CD4-positive, alpha-beta T cell (primary cell): Measurements from ENCODE around the gene CAD. TPM values are rescaled to one million over a fixed set of nuclear protein-coding genes. Genes with fewer than 3 reads are reported as not detected.
"Not testable (repeated sequence)": the region's sequence is repeated elsewhere in the genome, so short reads cannot be mapped to it uniquely, and the experiment has no call there.

ENCODE experiments used
- ATAC-seq: fragments of 200-7000 bp; cut with Tn5 transposase; one replicate; pipeline ENCODE4 v1.10.0; 2022; ENCODE audit warnings: mild to moderate bottlenecking; ENCODE audit not compliant: poor library complexity
- CTCF ChIA-PET: fragments of 350-600 bp; sonication (Branson Sonifier 250); formaldehyde crosslinking; loops from one replicate; lab custom pipeline; 2021; ENCODE audit warnings: antibody characterized with exemption, inconsistent platforms; lab: Charles Lee
- POLR2A ChIA-PET: fragments of 350-600 bp; sonication (Branson Sonifier 250); formaldehyde crosslinking; loops from one replicate; lab custom pipeline; 2021; ENCODE audit warnings: antibody characterized with exemption, inconsistent platforms; lab: Charles Lee
- DNase-seq, 14 experiments: peaks; one replicate each; pipeline ENCODE4 v3.0.0-alpha.2; 2013 to 2020; ENCODE audit warnings: mixed read lengths in 2 of 14
- H3K27ac ChIP-seq, 2 donors: one replicate each; pipeline versions ENCODE4 v1.5.1 to v1.7.0; 2013; ENCODE audit warnings: low read length in 2 of 2, low read depth in 1 of 2, mild to moderate bottlenecking in 1 of 2
- H3K27me3 ChIP-seq, 2 experiments: 1 replicate in 1 of 2; 2 replicates in 1 of 2; pipeline versions ENCODE4 v1.6.1 to v1.7.0; 2013; ENCODE audit warnings: low read length in 2 of 2, control low read depth in 1 of 2, mild to moderate bottlenecking in 1 of 2, moderate library complexity in 1 of 2; ENCODE audit not compliant: insufficient read depth in 2 of 2, control insufficient read depth in 1 of 2
- H3K36me3 ChIP-seq: one replicate; pipeline ENCODE4 v1.6.1; 2013; ENCODE audit warnings: low read length, control low read depth; ENCODE audit not compliant: insufficient read depth
- H3K4me1 ChIP-seq: one replicate; pipeline ENCODE4 v1.6.1; 2013; ENCODE audit warnings: low read length, control low read depth; ENCODE audit not compliant: insufficient read depth
- H3K4me3 ChIP-seq: one replicate; pipeline ENCODE4 v1.5.1; 2013; ENCODE audit warnings: mild to moderate bottlenecking, low read length, moderate library complexity
- H3K9me3 ChIP-seq, 2 experiments: 1 replicate in 1 of 2; 2 replicates in 1 of 2; pipeline versions ENCODE4 v1.6.1 to v1.7.0; 2013; ENCODE audit warnings: low read length in 2 of 2, mild to moderate bottlenecking in 2 of 2, control low read depth in 1 of 2, moderate library complexity in 1 of 2; ENCODE audit not compliant: control insufficient read depth in 1 of 2, insufficient read depth in 1 of 2
- H3K27ac Mint-ChIP-seq: one replicate; pipeline ENCODE4 v1.8.0; 2020; ENCODE audit warnings: mixed read lengths
- H3K27me3 Mint-ChIP-seq: one replicate; pipeline ENCODE4 v1.8.0; 2021; ENCODE audit warnings: mixed read lengths
- H3K36me3 Mint-ChIP-seq: one replicate; pipeline ENCODE4 v1.8.0; 2021; ENCODE audit warnings: low read depth, mixed read lengths
- H3K4me1 Mint-ChIP-seq: one replicate; pipeline ENCODE4 v1.8.0; 2021; ENCODE audit warnings: low read depth, mixed read lengths
- H3K4me3 Mint-ChIP-seq: one replicate; pipeline ENCODE4 v1.8.0; 2020; ENCODE audit warnings: mild to moderate bottlenecking, mixed read lengths
- H3K9me3 Mint-ChIP-seq: one replicate; pipeline ENCODE4 v1.8.0; 2020; ENCODE audit warnings: mixed read lengths
- CTCF ChIP-seq: fragments of 200-600 bp; IDR thresholded peaks from one replicate; pipeline ENCODE4 v1.8.0; 2022; ENCODE audit warnings: antibody characterized with exemption, mild to moderate bottlenecking
- intact Hi-C, 2 experiments: fragments of 100-400 bp; cut with DNase I in 1 of 2; cut with micrococcal nuclease in 1 of 2; formaldehyde crosslinking; loops; one replicate each; pipeline versions ENCODE4 v1.15.1 to v1.9.0; 2023 to 2025; cut with DNase I, micrococcal nuclease
- total RNA-seq, 174 experiments: library from RNA in 2 of 174; stranded (reverse) in 2 of 174; gene quantifications; one replicate each; pipeline ENCODE4 v1.2.3 and lab custom pipeline; 2021 to 2026

The CAD gene
- total RNA-seq, 2 experiments from 2014 or later = 20.0 to 20.3 TPM

- intact Hi-C loops = no loop called here
- ATAC-seq (no peak), DNase-seq (no peak)
- no peaks in the 10 kb centered on the region for H3K36me3 Mint-ChIP-seq
- H3K4me3 ChIP-seq = no peak overlapping the region
- H3K4me3 Mint-ChIP-seq = no peak overlapping the region
- H3K27me3 ChIP-seq = peaks cover 8 to 10% of the 10 kb centered on the region in 2 experiments
- no peaks in the 10 kb centered on the region for H3K36me3 ChIP-seq
- no peak overlapping the region for H3K27ac ChIP-seq
- no peaks in the 10 kb centered on the region for H3K4me1 Mint-ChIP-seq
- ChIA-PET POLR2A (no interaction called here), CTCF (interaction anchor here (1.5 kb wide), 1 partner anchor 10 kb away, joined by 5 read pairs; no protein-coding TSS in a partner anchor)
- H3K27me3 Mint-ChIP-seq = peaks cover 13% of the 10 kb centered on the region
- H3K9me3 Mint-ChIP-seq = no peaks in the 10 kb centered on the region
- no peak overlapping the region for H3K27ac Mint-ChIP-seq
- no peaks in the 10 kb centered on the region for H3K9me3 ChIP-seq
- TF ChIP-seq CTCF = no peak
- peaks cover 4% of the 10 kb centered on the region for H3K4me1 ChIP-seq
Measured at GRCh38 chr2:27270131-27270530, 53.0 kb downstream of the CAD start.

GRCh38 chr2:27270670-27271069, 53.5 kb downstream of the CAD start:
- H3K27ac ChIP-seq = no peak overlapping the region
- CTCF ChIA-PET = interaction anchor here (1.1 kb wide), 1 partner anchor 9 kb away, joined by 4 read pairs; no protein-coding TSS in a partner anchor
- Mint-ChIP-seq H3K4me1 (no peaks in the 10 kb centered on the region), H3K9me3 (no peaks in the 10 kb centered on the region), H3K27ac (no peak overlapping the region), H3K27me3 (peaks cover 13% of the 10 kb centered on the region), H3K4me3 (no peak overlapping the region), H3K36me3 (no peaks in the 10 kb centered on the region)
- H3K4me1 ChIP-seq = no peaks in the 10 kb centered on the region
- H3K27me3 ChIP-seq = peaks cover 4 to 8% of the 10 kb centered on the region in 2 experiments
- ATAC-seq (no peak), DNase-seq (no peak)
- no peak overlapping the region for H3K4me3 ChIP-seq
- TF ChIP-seq CTCF = no peak
- H3K9me3 ChIP-seq = no peaks in the 10 kb centered on the region
- POLR2A ChIA-PET = no interaction called here
- no peaks in the 10 kb centered on the region for H3K36me3 ChIP-seq
- intact Hi-C loops = no loop called here

- ChIA-PET CTCF (interaction anchor here (1.1 kb wide), 2 partner anchors 8 to 31 kb away, joined by 3 to 4 read pairs; no protein-coding TSS in a partner anchor), POLR2A (interaction anchor here (1.0 kb wide), 1 partner anchor 221 kb away, joined by 3 read pairs; the partner anchor contains the start of gene AGBL5)
- Mint-ChIP-seq H3K27ac (no peak overlapping the region), H3K9me3 (no peaks in the 10 kb centered on the region), H3K36me3 (no peaks in the 10 kb centered on the region), H3K4me1 (no peaks in the 10 kb centered on the region), H3K27me3 (peaks cover 18% of the 10 kb centered on the region), H3K4me3 (no peak overlapping the region)
- intact Hi-C loops = no loop called here
- H3K27me3 ChIP-seq = peaks cover 6 to 8% of the 10 kb centered on the region in 2 experiments
- TF ChIP-seq CTCF = no peak
- H3K36me3 ChIP-seq = no peaks in the 10 kb centered on the region
- H3K9me3 ChIP-seq = no peaks in the 10 kb centered on the region
- DNase-seq (no peak), ATAC-seq (no peak)
- H3K27ac ChIP-seq = no peak overlapping the region
- no peak overlapping the region for H3K4me3 ChIP-seq
- no peaks in the 10 kb centered on the region for H3K4me1 ChIP-seq
Measured at GRCh38 chr2:27271631-27272340, 54.6 kb downstream of the CAD start.

- H3K27me3 Mint-ChIP-seq = peaks cover 22% of the 10 kb centered on the region
- H3K9me3 Mint-ChIP-seq, H3K4me1 ChIP-seq, H3K4me3 ChIP-seq, H3K36me3 ChIP-seq, H3K27me3 ChIP-seq, H3K9me3 ChIP-seq, DNase-seq, H3K27ac Mint-ChIP-seq, H3K4me1 Mint-ChIP-seq, ATAC-seq, H3K27ac ChIP-seq, intact Hi-C loops, POLR2A ChIA-PET, H3K36me3 Mint-ChIP-seq, H3K4me3 Mint-ChIP-seq: not testable (repeated sequence)
- CTCF ChIA-PET = interaction anchor here (0.7 to 1.1 kb wide), 2 partner anchors 30 to 297 kb away, joined by 3 read pairs; no protein-coding TSS in a partner anchor
Measured at GRCh38 chr2:27272537-27273522, 55.7 kb downstream of the CAD start.
